Upper lobe of right lung (tissue), 1 donor: ENCODE measurements around the gene MTCH2. TPM values are rescaled to one million over a fixed set of nuclear protein-coding genes. Genes with fewer than 3 reads are reported as not detected.

ENCODE experiments used
- ATAC-seq: fragments of 200-7000 bp; cut with Tn5 transposase; one replicate; pipeline ENCODE4 v1.9.1; 2020; ENCODE audit warnings: mild to moderate bottlenecking, moderate library complexity
- DNase-seq: peaks from one replicate; pipeline ENCODE4 v3.0.0-alpha.2; 2020
- H3K27ac ChIP-seq: fragments of 200-600 bp; one replicate; pipeline ENCODE4 v1.8.0; 2022
- H3K27me3 ChIP-seq: fragments of 200-600 bp; one replicate; pipeline ENCODE4 v1.8.0; 2022; ENCODE audit warnings: mild to moderate bottlenecking
- H3K36me3 ChIP-seq: fragments of 200-600 bp; one replicate; pipeline ENCODE4 v1.8.0; 2022
- H3K4me1 ChIP-seq: fragments of 200-600 bp; one replicate; pipeline ENCODE4 v1.8.0; 2022
- H3K4me3 ChIP-seq: fragments of 200-600 bp; one replicate; pipeline ENCODE4 v1.8.0; 2022; ENCODE audit warnings: mild to moderate bottlenecking
- H3K9me3 ChIP-seq: fragments of 200-600 bp; one replicate; pipeline ENCODE4 v1.8.0; 2022
- intact Hi-C: fragments of 100-400 bp; cut with DNase I; formaldehyde crosslinking; loops from one replicate; pipeline ENCODE4 v1.11.0; 2022
- total RNA-seq: library from RNA; stranded (reverse); fragmentation: NEBNext Ultra II Directional; extraction: Animal tissue kit (Norgen Biotek cat#: 25700); gene quantifications from one replicate; pipeline ENCODE4 v1.2.1, GENCODE V29; 2021
- TF ChIP-seq, protein P1 (sequence below): fragments of 200-600 bp; IDR thresholded peaks from one replicate; pipeline ENCODE4 v1.8.0; 2022; ENCODE audit warnings: antibody characterized with exemption
- donor health status: DM: no; HTN: yes; CAD: no; lungs with severe emphysema.

Gene MTCH2
- total RNA-seq, 1 donor from 2014 or later = 56.1 TPM

GRCh38 chr11:47571895-47572294, 70.5 kb downstream of the MTCH2 start:
- Histone ChIP-seq H3K27me3 (no peaks in the 10 kb centered on the region), H3K27ac (peak overlapping the region; percentile 42), H3K36me3 (peaks cover 65% of the 10 kb centered on the region), H3K9me3 (no peaks in the 10 kb centered on the region), H3K4me3 (no peak overlapping the region), H3K4me1 (peaks cover 5% of the 10 kb centered on the region)
- ATAC-seq = no peak
- TF ChIP-seq, protein P1, sequence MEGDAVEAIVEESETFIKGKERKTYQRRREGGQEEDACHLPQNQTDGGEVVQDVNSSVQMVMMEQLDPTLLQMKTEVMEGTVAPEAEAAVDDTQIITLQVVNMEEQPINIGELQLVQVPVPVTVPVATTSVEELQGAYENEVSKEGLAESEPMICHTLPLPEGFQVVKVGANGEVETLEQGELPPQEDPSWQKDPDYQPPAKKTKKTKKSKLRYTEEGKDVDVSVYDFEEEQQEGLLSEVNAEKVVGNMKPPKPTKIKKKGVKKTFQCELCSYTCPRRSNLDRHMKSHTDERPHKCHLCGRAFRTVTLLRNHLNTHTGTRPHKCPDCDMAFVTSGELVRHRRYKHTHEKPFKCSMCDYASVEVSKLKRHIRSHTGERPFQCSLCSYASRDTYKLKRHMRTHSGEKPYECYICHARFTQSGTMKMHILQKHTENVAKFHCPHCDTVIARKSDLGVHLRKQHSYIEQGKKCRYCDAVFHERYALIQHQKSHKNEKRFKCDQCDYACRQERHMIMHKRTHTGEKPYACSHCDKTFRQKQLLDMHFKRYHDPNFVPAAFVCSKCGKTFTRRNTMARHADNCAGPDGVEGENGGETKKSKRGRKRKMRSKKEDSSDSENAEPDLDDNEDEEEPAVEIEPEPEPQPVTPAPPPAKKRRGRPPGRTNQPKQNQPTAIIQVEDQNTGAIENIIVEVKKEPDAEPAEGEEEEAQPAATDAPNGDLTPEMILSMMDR = no peak
- no peak for DNase-seq
- intact Hi-C loops = no loop called here

DNA sequence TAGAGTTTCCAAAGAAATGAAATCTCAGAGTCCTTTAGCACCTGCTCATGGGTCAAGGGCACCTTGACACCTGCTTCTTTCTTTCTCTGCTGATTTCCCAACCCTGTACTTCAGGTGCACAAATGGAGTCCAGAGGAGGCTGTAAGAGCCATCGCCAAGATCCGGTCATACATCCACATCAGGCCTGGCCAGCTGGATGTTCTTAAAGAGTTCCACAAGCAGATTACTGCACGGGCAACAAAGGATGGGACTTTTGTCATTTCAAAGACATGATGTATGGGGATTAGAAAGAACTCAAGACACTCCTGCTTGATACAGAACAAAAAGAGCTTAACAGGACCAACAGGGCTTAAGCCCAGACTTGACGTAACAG, 71.0 kb downstream of the MTCH2 start:
- Histone ChIP-seq H3K9me3 (no peaks in the 10 kb centered on the region), H3K27me3 (no peaks in the 10 kb centered on the region), H3K36me3 (peaks cover 60% of the 10 kb centered on the region), H3K27ac (peak overlapping the region; percentile 42), H3K4me3 (no peak overlapping the region), H3K4me1 (peaks cover 5% of the 10 kb centered on the region)
- intact Hi-C loops = no loop called here
- DNase-seq (no peak), ATAC-seq (peak; percentile 40)
- TF ChIP-seq, protein P1 = no peak

DNA sequence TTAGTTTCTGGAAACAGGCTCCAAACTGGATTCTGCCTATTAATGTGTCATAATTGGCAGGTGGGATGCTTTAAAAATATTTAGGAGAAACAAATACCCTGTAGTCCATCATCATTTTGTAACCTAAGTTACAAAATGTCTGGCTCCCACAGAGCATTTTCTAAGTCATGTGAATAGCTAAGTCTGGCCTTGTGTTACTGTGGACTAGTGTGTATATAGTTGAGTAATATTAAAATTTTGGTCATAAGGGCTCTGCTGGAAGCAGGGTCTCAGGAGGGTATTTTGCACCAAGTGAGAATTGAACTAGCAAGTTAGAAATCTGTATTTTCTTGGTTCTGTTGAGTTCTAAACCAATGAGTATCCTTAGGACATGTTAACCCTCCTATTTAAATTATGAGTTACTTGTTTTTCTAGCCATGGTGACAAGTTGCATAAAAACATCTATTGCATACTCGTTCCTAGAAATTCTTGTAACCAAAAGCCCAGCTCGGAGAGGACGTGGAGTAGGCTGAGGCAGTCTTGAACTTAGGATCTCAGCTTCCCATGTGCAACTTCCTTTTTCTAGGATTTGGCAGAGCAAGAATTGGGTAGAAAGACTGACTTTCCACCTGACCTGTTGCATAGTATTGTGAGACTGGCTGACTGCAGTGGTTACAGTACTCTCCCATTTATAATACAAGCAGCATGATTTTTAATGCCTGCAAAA, 71.6 kb downstream of the MTCH2 start:
- Histone ChIP-seq H3K27me3 (no peaks in the 10 kb centered on the region), H3K27ac (peak overlapping the region; percentile 42), H3K4me3 (no peak overlapping the region), H3K9me3 (no peaks in the 10 kb centered on the region), H3K4me1 (peaks cover 5% of the 10 kb centered on the region), H3K36me3 (peaks cover 57% of the 10 kb centered on the region)
- TF ChIP-seq, protein P1 = no peak
- DNase-seq (no peak), ATAC-seq (peak; percentile 86)
- intact Hi-C loops = no loop called here

- Histone ChIP-seq H3K27ac (no peak overlapping the region), H3K27me3 (no peaks in the 10 kb centered on the region), H3K36me3 (peaks cover 45% of the 10 kb centered on the region), H3K9me3 (no peaks in the 10 kb centered on the region), H3K4me3 (no peak overlapping the region), H3K4me1 (peaks cover 5% of the 10 kb centered on the region)
- ATAC-seq (no peak), DNase-seq (no peak)
- intact Hi-C loops = no loop called here
- TF ChIP-seq, protein P1 = no peak
Observed at GRCh38 chr11:47569646-47570045, 72.7 kb downstream of the MTCH2 start.

Other genes with a start within 250 kb of the MTCH2 start
- gene SLC39A13, start 234.0 kb downstream of the MTCH2 start, total RNA-seq = 62.0 TPM
- gene PSMC3, start 216.1 kb downstream of the MTCH2 start, total RNA-seq = 79.4 TPM
- gene RAPSN, start 193.4 kb downstream of the MTCH2 start, total RNA-seq = 0.64 TPM
- 97.5 TPM for gene CELF1, start 89.4 kb downstream of the MTCH2 start, total RNA-seq
- 75.6 TPM for gene PTPMT1, start 77.0 kb downstream of the MTCH2 start, total RNA-seq
- 16.6 TPM for gene KBTBD4, start 63.6 kb downstream of the MTCH2 start, total RNA-seq
- 76.2 TPM for gene NDUFS3, start 63.5 kb downstream of the MTCH2 start, total RNA-seq
- not detected for gene FAM180B, start 55.9 kb downstream of the MTCH2 start, total RNA-seq
- 0.55 TPM for gene C1QTNF4, start 48.1 kb downstream of the MTCH2 start, total RNA-seq
- gene AGBL2, start 72.8 kb upstream of the MTCH2 start, total RNA-seq = 0.96 TPM
- gene FNBP4, start 124.8 kb upstream of the MTCH2 start, total RNA-seq = 89.5 TPM
- 40.4 TPM for gene NUP160, start 205.8 kb upstream of the MTCH2 start, total RNA-seq